OCI-LY7 (cell line): ENCODE measurements around the gene LRRC46. TPM values are rescaled to one million over a fixed set of nuclear protein-coding genes. Genes with fewer than 3 reads are reported as not detected.

Experiments used
- BruUV-seq: library from RNA; stranded (reverse); fragments of 400-500 nt; replicated peaks from 2 replicates; lab custom pipeline; 2021; lab: Mats Ljungman, UMichigan
- CTCF ChIA-PET: fragments of 300-600 bp; sonication (Branson Sonifier 250); formaldehyde crosslinking; loops from one replicate; lab custom pipeline; 2022; ENCODE audit warnings: antibody characterized with exemption; ENCODE audit not compliant: unreplicated experiment; lab: Charles Lee
- POLR2A ChIA-PET: fragments of 300-600 bp; sonication (Branson Sonifier 250); formaldehyde crosslinking; loops from one replicate; lab custom pipeline; 2022; ENCODE audit warnings: antibody characterized with exemption; lab: Charles Lee
- DNase-seq: peaks from one replicate; pipeline ENCODE4 v3.0.0-alpha.2; 2015; ENCODE audit warnings: low spot score
- H2AFZ ChIP-seq: fragments of 200-600 bp; sonication (generic), shearing (Covaris generic); 2 replicates; pipeline ENCODE4 v1.6.1; 2014; ENCODE audit warnings: mild to moderate bottlenecking, antibody characterized with exemption, low read length, moderate library complexity
- H3K27ac ChIP-seq: fragments of 200-600 bp; sonication (generic); 2 replicates; pipeline ENCODE4 v1.5.1; 2014; ENCODE audit warnings: mixed run types, low read depth, mild to moderate bottlenecking, moderate library complexity, low read length, inconsistent platforms; ENCODE audit not compliant: poor library complexity, severe bottlenecking
- H3K36me3 ChIP-seq: fragments of 200-600 bp; sonication (generic); 2 replicates; pipeline ENCODE4 v1.6.1; 2014; ENCODE audit warnings: mild to moderate bottlenecking, antibody characterized with exemption, low read length, moderate library complexity, mixed read lengths; ENCODE audit not compliant: insufficient read depth
- H3K4me1 ChIP-seq: fragments of 200-600 bp; sonication (generic); 2 replicates; pipeline ENCODE4 v1.5.1; 2014; ENCODE audit warnings: mild to moderate bottlenecking, low read length; ENCODE audit not compliant: insufficient read depth, poor library complexity, severe bottlenecking
- H3K4me2 ChIP-seq: fragments of 200-600 bp; sonication (generic); 2 replicates; pipeline ENCODE4 v1.6.1; 2014; ENCODE audit warnings: mild to moderate bottlenecking, low read length
- H3K4me3 ChIP-seq: fragments of 200-600 bp; sonication (generic); 2 replicates; pipeline ENCODE4 v1.5.1; 2014; ENCODE audit warnings: mild to moderate bottlenecking, low read depth, low read length; ENCODE audit not compliant: poor library complexity, severe bottlenecking
- H3K79me2 ChIP-seq: fragments of 200-600 bp; sonication (generic); 2 replicates; pipeline ENCODE4 v1.6.1; 2016; ENCODE audit warnings: low read depth, mild to moderate bottlenecking, low read length, moderate library complexity, mixed read lengths; ENCODE audit not compliant: insufficient read depth
- H3K9me2 ChIP-seq: fragments of 200-600 bp; sonication (generic); 2 replicates; pipeline ENCODE4 v1.6.1; 2016; ENCODE audit warnings: mild to moderate bottlenecking, low read length, mixed read lengths; ENCODE audit not compliant: insufficient read depth
- H3K9me3 ChIP-seq: fragments of 200-600 bp; sonication (generic); 2 replicates; pipeline ENCODE4 v1.6.1; 2014; ENCODE audit warnings: mild to moderate bottlenecking, mixed run types, low read length, mixed read lengths
- H4K20me1 ChIP-seq: fragments of 200-600 bp; sonication (generic); 2 replicates; pipeline ENCODE4 v1.6.1; 2014; ENCODE audit warnings: mild to moderate bottlenecking, antibody characterized with exemption, low read length, moderate library complexity, mixed read lengths; ENCODE audit not compliant: insufficient read depth
- CTCF ChIP-seq: fragments of 200-600 bp; sonication (generic); conservative IDR thresholded peaks from 2 replicates; pipeline ENCODE4 v1.5.1; 2014; ENCODE audit warnings: mild to moderate bottlenecking, antibody characterized with exemption, low read length, moderate library complexity, mixed read lengths
- EZH2phosphoT487 ChIP-seq: fragments of 200-600 bp; sonication (generic); IDR thresholded peaks from 2 replicates; pipeline ENCODE4 v1.6.1; 2018; ENCODE audit warnings: low read depth, borderline replicate concordance, mild to moderate bottlenecking, mixed run types, antibody characterized with exemption, low read length, moderate library complexity, mixed read lengths
- intact Hi-C: fragments of 100-400 bp; cut with micrococcal nuclease; formaldehyde crosslinking; loops from one replicate; pipeline ENCODE4 v1.10.0; 2022; ENCODE audit not compliant: unreplicated experiment
- total RNA-seq, 2 experiments: library from RNA; depleted of rRNA in 1 of 2; stranded (reverse); fragments of >200 nt in 1 of 2; shearing (Covaris generic) in 1 of 2; gene quantifications; 2 replicates each; pipeline ENCODE4 v1.2.3, GENCODE V29; 2014 to 2022

The LRRC46 gene
- total RNA-seq, 2 experiments from 2014 or later = 0.85 to 1.2 TPM

- CTCF ChIA-PET = no interaction called here
- peaks cover 12% of the 10 kb centered on the region; the same call in 1 of the 2 replicates for H3K36me3 ChIP-seq
- H3K4me2 ChIP-seq = no peak overlapping the region
- no peak for DNase-seq
- H3K9me3 ChIP-seq = no peaks in the 10 kb centered on the region
- H4K20me1 ChIP-seq = no peaks in the 10 kb centered on the region
- no peak overlapping the region for H2AFZ ChIP-seq
- intact Hi-C loops = no loop called here
- H3K4me1 ChIP-seq = no peaks in the 10 kb centered on the region
- no peaks in the 10 kb centered on the region for H3K9me2 ChIP-seq
- BruUV-seq = no TSS peak
- POLR2A ChIA-PET = no interaction called here
- no peak overlapping the region for H3K27ac ChIP-seq
- TF ChIP-seq CTCF = no peak
- no peak for TF ChIP-seq EZH2phosphoT487
- H3K4me3 ChIP-seq = no peak overlapping the region
- H3K79me2 ChIP-seq = no peaks in the 10 kb centered on the region
These were observed 24.0 kb upstream of the LRRC46 start for GRCh38 chr17:47807421-47807820.

- Histone ChIP-seq H2AFZ (no peak overlapping the region), H3K4me3 (no peak overlapping the region), H3K9me2 (no peaks in the 10 kb centered on the region), H3K36me3 (peaks cover 12% of the 10 kb centered on the region; the same call in 1 of the 2 replicates), H3K4me2 (no peak overlapping the region), H3K27ac (no peak overlapping the region), H4K20me1 (no peaks in the 10 kb centered on the region), H3K79me2 (no peaks in the 10 kb centered on the region), H3K9me3 (no peaks in the 10 kb centered on the region), H3K4me1 (no peaks in the 10 kb centered on the region)
- TF ChIP-seq CTCF (no peak), EZH2phosphoT487 (no peak)
- intact Hi-C loops = no loop called here
- POLR2A ChIA-PET = no interaction called here
- no TSS peak for BruUV-seq
- DNase-seq = no peak
- CTCF ChIA-PET = no interaction called here
These were observed 23.2 kb upstream of the LRRC46 start for GRCh38 chr17:47808036-47808829.

GRCh38 chr17:47808830-47809480 lies 22.5 kb upstream of the LRRC46 start:
- Histone ChIP-seq H3K4me1 (no peaks in the 10 kb centered on the region), H3K4me2 (no peak overlapping the region), H3K4me3 (no peak overlapping the region), H4K20me1 (no peaks in the 10 kb centered on the region), H3K36me3 (peaks cover 12% of the 10 kb centered on the region; the same call in 1 of the 2 replicates), H3K79me2 (no peaks in the 10 kb centered on the region), H3K9me3 (no peaks in the 10 kb centered on the region), H2AFZ (no peak overlapping the region), H3K9me2 (no peaks in the 10 kb centered on the region), H3K27ac (no peak overlapping the region)
- intact Hi-C loops = no loop called here
- no peak for DNase-seq
- BruUV-seq = no TSS peak
- TF ChIP-seq EZH2phosphoT487 (no peak), CTCF (no peak)
- POLR2A ChIA-PET = no interaction called here
- CTCF ChIA-PET = no interaction called here
